ENCODE results near the gene TMEM11.

The TMEM11 gene

DNA sequence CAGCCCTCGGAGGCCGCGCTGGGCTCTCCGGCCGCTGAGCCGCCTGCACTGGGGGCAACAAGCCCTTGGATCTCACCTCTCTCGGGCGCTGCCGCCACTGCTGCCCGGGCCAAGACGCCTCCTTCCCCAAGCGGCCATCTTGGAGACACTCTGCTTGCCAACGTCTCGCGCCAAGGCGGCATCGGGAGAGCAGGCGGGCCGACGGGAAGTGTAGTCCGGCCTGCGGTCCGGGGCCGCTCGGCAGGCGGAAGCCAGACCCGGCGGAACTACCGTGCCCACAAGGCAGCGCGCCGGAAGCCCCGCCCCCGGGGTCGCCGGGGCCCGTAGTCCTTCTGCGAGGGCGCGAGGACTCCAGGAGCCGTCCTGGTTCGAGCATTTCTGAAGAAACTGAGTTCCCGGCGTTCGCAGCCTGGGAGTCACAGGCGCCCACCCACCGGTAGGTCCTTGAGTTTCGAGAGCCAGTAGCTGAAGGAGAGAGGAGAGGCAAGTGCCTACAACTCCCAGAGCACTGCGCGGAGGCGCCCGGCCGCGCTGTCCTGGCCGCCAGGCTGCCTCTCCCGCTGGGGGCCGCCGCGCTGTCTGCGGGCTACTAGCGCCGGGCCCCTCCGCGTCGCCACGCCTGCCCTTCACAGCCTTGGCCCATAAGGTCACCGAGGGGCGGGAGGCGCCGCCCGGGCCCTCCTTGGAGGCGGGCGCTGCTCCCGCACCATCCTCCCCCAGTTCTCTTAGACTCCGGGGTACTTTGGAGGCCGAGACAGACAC lies at the start of gene TMEM11:
TMEM11 (minus strand) TSS at position 147 of the 762 bp plus-strand sequence; CDS start at position 138, 9 bp downstream.
- DNase-seq (ENCODE audit: low read depth) = peak; percentile 90

DNA sequence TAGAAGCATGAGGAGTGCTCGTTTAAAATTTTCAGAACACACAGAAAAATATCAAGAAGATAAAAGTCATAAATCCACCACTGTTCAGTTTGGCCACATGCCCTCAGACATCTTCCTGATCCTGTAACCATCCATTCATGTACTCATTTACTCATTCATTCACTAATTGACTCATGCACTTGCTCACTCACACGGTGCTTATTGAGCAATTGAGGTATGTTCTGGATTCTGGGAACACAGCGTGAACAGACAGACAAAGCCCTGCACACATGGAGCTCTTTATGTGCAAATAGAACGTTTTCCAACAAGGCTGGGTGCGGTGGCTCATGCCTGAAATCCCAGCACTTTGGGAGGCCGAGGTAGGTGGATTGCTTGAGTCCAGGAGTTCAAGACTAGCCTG lies 49.4 kb upstream of the TMEM11 start:
- DNase-seq (ENCODE audit: low read depth) = no peak

GRCh38 chr17:21262259-21262993 lies 48.5 kb upstream of the TMEM11 start:
- DNase-seq (ENCODE audit: low read depth) = no peak

- DNase-seq (ENCODE audit: low read depth) = no peak
These were observed 44.6 kb upstream of the TMEM11 start for GRCh38 chr17:21258593-21258992.

- DNase-seq (ENCODE audit: low read depth) = no peak
These were observed 39.9 kb upstream of the TMEM11 start for GRCh38 chr17:21253646-21254441.

DNA sequence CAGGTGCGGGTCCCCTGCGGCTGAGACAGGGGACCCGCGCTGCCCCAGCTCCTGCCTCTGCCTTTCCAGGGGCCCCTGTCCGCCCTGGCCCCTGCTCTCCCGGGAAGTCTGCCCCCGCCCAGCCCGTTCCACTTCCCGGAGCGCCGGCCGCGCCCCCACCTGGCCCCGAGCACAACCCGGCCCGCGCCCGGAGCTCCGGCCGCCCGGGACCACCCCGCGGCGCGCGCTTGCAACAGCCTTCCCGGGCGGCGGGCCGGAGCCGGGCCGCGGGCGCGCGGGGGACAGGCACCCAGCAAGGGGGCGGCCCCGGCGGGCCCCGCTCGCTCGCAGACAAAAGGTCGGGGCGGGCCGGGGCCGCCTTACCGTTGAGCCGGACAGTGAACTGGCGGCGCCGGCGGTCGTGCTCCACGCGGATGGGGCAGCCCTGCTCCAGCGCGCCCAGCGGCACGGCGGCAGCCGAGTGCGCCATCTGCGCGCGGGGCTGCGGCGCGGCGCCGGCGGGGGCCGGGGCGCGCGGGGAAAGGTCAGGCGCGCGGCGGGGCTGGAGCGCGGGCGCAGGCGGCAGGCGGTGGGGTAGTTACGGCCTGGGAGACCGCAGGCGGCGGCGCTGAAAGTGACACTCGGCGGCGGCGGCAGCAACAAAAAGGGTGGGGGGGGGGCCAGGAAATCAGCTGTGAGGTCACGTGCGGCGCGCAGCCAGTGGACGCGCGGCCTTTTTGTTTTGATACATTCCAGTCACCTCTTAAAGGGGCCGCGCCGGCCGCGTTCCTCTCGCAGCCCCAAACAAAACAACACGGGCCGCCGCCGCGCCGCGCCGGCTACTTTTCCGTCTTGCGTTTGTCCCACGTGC lies 39.1 kb upstream of the TMEM11 start, which contains the start of gene NATD1:
NATD1 (minus strand) TSS at position 615 of the 850 bp plus-strand sequence; CDS start at position 469, 146 bp downstream.
- peak; percentile 46 for DNase-seq (ENCODE audit: low read depth)

GRCh38 chr17:21252289-21252795 lies 38.4 kb upstream of the TMEM11 start:
- DNase-seq (ENCODE audit: low read depth) = no peak

- no peak for DNase-seq (ENCODE audit: low read depth)
These were observed 37.5 kb upstream of the TMEM11 start for GRCh38 chr17:21251337-21252010.

DNA sequence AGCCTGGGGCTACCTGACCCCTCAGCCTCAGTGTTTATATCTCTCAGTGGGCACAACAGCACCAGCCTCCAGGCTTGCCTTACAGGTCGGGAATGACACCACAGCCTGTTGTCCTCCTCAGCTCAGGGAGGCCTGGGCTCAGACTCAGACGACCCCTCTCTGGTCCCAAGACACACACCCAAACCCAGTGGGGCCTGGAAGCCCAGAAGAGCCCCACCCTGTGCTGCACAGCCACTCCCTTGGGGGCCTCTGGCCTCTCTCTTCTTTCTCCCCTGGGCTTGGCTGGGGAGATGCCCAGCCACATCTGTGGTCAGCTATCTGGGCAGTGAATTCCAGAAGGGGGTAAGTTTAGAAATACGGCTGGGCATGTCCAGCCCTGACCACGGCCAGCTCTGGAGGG lies 36.9 kb upstream of the TMEM11 start:
- no peak for DNase-seq (ENCODE audit: low read depth)

GRCh38 chr17:21249920-21250703 lies 36.2 kb upstream of the TMEM11 start:
- no peak for DNase-seq (ENCODE audit: low read depth)

GRCh38 chr17:21249086-21249795 lies 35.3 kb upstream of the TMEM11 start:
- DNase-seq (ENCODE audit: low read depth) = no peak

DNA sequence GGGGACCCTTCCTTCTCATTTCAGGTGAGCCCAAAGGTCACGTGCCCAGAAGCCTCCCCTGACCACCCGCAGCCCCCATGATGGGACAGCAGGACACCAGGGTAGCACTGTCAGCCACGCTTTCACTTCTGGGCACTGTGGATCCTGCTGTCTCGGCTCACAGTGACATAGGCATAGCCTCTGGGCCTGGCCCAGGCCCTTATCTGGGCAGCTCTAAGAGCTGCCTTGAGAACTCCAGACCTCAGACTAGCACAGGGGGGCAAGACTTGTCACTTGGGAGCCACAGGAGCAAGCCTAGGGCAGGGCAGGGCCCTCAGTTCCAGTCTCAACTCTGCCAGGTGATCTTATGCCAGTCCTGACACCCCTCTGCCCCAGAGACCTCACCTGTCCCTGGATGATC lies 34.5 kb upstream of the TMEM11 start:
- DNase-seq (ENCODE audit: low read depth) = no peak

GRCh38 chr17:21247552-21248258 lies 33.7 kb upstream of the TMEM11 start:
- DNase-seq (ENCODE audit: low read depth) = no peak

DNA sequence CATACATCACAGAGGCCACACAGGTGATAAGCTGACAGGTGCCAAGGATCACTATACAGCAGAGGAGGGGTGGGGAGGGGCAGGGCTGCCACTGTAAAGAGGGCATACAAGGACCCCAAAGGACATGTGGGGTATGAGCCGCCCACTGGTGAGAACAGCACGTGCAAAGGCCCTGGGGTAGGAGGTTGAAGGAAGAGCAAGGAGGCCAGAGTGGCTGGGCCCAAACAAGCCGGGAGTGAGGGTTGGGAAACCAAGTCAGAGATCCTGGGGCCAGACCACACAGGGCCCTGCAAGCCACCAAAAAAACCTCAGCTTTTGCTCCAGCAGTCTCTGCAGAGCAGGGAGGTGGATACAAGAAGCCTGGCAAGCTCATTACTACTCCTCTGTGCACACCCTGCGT lies 32.7 kb upstream of the TMEM11 start:
- no peak for DNase-seq (ENCODE audit: low read depth)

GRCh38 chr17:21245639-21246084 lies 31.7 kb upstream of the TMEM11 start:
- no peak for DNase-seq (ENCODE audit: low read depth)

- no peak for DNase-seq (ENCODE audit: low read depth)
These were observed 29.7 kb upstream of the TMEM11 start for GRCh38 chr17:21243516-21244303.

- no peak for DNase-seq (ENCODE audit: low read depth)
These were observed 29.0 kb upstream of the TMEM11 start for GRCh38 chr17:21242780-21243515.
